Neural cell (in vitro differentiated cells): ENCODE results near the gene NOX4.
"Not testable (repeated sequence)": the region's sequence is repeated elsewhere in the genome, so short reads cannot be mapped to it uniquely, and the experiment has no call there.

Experiments
- EZH2 ChIP-seq: fragments of 200-600, 300-800 bp; shearing (Covaris generic), sonication (generic); IDR thresholded peaks from 2 replicates; pipeline ENCODE4 v1.6.1; 2014; ENCODE audit warnings: antibody characterized with exemption, low read length, borderline replicate concordance, mild to moderate bottlenecking; ENCODE audit not compliant: insufficient read depth, poor library complexity, severe bottlenecking
- POLR2AphosphoS5 ChIP-seq: IDR thresholded peaks from 2 replicates; pipeline ENCODE4 v1.6.1; 2012
- TAF1 ChIP-seq: IDR thresholded peaks from 2 replicates; pipeline ENCODE4 v1.6.1; 2012; ENCODE audit warnings: low read depth
- TF ChIP-seq, protein P1 (sequence below): fragments of 450-650 bp; IDR thresholded peaks from 2 replicates; pipeline ENCODE4 v1.5.1; 2014; ENCODE audit warnings: antibody characterized with exemption, mild to moderate bottlenecking, moderate library complexity; ENCODE audit not compliant: poor library complexity, severe bottlenecking
- TF ChIP-seq, protein P2 (sequence below): IDR thresholded peaks from 2 replicates; pipeline ENCODE4 v1.6.1; 2012; ENCODE audit warnings: borderline replicate concordance

- not testable (repeated sequence) for TF ChIP-seq TAF1, EZH2, POLR2AphosphoS5
- TF ChIP-seq, protein P1, sequence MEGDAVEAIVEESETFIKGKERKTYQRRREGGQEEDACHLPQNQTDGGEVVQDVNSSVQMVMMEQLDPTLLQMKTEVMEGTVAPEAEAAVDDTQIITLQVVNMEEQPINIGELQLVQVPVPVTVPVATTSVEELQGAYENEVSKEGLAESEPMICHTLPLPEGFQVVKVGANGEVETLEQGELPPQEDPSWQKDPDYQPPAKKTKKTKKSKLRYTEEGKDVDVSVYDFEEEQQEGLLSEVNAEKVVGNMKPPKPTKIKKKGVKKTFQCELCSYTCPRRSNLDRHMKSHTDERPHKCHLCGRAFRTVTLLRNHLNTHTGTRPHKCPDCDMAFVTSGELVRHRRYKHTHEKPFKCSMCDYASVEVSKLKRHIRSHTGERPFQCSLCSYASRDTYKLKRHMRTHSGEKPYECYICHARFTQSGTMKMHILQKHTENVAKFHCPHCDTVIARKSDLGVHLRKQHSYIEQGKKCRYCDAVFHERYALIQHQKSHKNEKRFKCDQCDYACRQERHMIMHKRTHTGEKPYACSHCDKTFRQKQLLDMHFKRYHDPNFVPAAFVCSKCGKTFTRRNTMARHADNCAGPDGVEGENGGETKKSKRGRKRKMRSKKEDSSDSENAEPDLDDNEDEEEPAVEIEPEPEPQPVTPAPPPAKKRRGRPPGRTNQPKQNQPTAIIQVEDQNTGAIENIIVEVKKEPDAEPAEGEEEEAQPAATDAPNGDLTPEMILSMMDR: not testable (repeated sequence)
- TF ChIP-seq, protein P2, sequence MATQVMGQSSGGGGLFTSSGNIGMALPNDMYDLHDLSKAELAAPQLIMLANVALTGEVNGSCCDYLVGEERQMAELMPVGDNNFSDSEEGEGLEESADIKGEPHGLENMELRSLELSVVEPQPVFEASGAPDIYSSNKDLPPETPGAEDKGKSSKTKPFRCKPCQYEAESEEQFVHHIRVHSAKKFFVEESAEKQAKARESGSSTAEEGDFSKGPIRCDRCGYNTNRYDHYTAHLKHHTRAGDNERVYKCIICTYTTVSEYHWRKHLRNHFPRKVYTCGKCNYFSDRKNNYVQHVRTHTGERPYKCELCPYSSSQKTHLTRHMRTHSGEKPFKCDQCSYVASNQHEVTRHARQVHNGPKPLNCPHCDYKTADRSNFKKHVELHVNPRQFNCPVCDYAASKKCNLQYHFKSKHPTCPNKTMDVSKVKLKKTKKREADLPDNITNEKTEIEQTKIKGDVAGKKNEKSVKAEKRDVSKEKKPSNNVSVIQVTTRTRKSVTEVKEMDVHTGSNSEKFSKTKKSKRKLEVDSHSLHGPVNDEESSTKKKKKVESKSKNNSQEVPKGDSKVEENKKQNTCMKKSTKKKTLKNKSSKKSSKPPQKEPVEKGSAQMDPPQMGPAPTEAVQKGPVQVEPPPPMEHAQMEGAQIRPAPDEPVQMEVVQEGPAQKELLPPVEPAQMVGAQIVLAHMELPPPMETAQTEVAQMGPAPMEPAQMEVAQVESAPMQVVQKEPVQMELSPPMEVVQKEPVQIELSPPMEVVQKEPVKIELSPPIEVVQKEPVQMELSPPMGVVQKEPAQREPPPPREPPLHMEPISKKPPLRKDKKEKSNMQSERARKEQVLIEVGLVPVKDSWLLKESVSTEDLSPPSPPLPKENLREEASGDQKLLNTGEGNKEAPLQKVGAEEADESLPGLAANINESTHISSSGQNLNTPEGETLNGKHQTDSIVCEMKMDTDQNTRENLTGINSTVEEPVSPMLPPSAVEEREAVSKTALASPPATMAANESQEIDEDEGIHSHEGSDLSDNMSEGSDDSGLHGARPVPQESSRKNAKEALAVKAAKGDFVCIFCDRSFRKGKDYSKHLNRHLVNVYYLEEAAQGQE: not testable (repeated sequence)
These were observed 181.7 kb downstream of the NOX4 start for GRCh38 chr11:89309321-89309985.
